ENCODE data around the gene DONSON.
A peak's percentile ranks its signal among the peaks of the same experiment; 100 is the strongest.

Gene DONSON

DNA sequence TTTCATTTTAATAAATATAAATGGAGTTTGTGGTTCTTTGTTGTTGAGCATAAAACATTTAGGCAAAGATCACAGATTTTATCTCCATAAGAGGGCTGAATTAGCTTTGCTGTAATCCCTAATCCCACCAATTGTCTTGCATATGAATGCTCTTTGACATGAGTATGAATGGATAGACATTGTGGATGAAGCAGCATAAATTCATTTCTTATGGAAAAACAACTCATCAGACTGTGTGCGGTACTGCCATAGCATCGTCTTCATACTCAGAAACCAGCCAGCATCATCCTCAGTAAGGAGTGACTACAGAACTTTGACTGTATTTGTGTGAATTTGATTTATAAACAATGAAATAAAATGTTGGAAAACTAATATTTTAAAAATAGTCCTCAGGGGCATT lies 26.1 kb downstream of the DONSON start:
- no peak for DNase-seq (ENCODE audit: low read depth, low spot score)

DNA sequence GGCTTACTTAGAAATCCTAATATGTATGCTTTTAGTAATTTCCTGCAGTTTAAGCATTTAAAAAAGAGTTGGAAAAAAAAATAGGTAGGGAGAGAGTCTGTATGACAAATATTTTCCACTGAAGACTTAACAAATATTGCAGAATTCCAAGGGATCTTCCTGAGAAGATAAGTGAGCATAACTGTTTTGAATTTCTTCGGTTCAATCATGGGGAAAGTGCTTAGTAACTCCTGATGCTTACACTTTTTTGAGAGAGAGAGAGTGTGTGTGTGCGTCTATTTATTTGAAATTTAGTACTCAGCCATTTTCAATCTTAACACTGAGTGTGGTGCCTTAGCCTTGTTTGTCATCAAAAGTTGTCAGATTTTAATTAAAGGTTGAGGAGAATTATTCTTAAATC lies 27.1 kb downstream of the DONSON start:
- no peak for DNase-seq (ENCODE audit: low read depth, low spot score)

DNA sequence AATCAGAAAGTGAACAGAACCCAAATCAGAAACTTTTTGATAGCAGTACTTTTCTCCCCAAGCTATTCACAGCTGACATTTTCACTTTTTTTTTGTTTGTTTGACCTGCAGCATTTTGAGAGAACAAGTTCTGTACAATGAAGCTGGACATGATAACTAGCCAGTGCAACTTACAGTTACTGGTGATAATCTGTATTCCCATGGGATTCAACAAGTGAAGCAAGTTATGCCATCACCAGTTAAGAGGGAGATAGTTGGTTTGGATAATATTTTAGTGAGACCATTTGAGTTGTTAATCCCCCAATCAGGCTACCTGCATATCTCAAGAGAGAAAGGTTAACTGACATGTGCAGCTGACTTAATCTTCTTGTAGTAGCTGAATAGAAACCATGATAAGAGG lies 27.5 kb downstream of the DONSON start:
- no peak for DNase-seq (ENCODE audit: low read depth, low spot score)

DNA sequence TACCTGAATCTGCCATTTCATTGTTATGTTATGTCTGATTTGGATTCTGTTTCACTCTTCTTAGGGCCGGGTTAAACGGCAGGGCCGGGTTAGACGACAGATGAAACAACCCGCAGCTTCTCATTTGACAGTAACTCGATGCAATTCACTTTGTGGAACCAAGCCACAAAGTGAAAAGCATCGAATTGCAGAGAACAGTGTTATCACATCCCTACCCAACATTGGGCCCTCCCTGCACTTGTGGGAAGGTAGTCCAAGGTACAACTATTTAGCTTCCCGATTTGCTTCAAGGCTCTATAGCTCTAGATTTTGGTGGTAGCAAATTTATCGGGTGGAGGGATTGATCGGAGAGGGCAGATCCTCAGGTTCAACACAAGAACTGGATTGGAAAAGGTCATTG lies 28.7 kb downstream of the DONSON start:
- no peak for DNase-seq (ENCODE audit: low read depth, low spot score)

DNA sequence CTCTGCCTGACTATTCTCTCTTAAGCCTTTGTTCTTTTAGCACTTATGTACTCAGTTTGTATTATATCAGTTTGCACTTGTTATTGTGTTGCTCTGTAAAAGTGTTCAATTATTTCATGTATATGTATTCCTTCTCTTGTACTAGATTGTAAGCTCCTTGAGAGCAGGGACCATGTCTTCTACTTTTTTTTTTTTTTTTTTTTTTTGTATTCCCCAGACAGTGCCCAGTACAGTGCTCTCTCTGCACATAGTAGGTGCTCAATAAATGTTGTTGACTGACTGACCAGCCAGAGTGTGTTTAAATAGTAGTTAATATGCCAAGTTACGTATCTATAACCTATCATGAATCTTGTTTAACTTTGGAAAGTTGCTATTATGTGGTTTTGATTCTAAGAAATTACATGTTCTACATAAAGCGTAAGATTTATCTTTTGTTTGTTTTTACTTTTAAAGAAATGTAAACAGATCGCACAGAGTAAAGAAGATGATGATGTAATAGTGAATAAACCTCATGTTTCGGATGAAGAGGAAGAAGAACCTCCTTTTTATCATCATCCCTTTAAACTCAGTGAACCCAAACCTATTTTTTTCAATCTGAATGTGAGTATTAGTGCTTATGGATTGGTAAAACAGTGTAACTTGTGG lies 29.6 kb downstream of the DONSON start:
- DNase-seq (ENCODE audit: low read depth, low spot score): no peak

DNA sequence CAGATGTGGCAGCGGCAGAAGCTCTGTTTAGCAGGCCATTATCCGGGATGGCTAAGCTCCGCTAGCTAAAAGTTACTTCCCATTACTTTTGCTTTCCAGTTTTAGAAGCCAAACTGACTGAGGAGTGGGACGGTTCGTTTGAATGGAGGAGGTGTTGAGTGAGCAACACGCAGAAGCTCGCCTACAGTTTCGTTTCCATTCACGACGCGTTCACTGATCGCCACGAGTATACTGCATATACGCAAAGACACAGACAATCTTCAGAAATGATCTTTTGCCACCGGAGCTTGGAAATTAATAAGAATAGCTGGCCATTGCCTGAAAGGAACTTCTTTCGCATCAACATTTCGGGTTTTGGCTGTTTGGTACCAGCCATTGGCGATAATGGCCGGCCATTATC lies 31.0 kb downstream of the DONSON start:
- no peak for DNase-seq (ENCODE audit: low read depth, low spot score)

DNA sequence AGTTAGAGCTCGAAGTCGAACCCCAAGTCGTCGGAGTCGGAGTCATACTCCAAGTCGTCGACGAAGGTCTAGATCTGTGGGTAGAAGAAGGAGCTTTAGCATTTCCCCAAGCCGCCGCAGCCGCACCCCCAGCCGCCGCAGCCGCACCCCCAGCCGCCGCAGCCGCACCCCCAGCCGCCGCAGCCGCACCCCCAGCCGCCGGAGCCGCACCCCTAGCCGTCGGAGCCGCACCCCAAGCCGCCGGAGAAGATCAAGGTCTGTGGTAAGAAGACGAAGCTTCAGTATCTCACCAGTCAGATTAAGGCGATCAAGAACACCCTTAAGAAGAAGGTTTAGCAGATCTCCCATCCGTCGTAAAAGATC lies 33.5 kb downstream of the DONSON start:
- DNase-seq (ENCODE audit: low read depth, low spot score): no peak

DNA sequence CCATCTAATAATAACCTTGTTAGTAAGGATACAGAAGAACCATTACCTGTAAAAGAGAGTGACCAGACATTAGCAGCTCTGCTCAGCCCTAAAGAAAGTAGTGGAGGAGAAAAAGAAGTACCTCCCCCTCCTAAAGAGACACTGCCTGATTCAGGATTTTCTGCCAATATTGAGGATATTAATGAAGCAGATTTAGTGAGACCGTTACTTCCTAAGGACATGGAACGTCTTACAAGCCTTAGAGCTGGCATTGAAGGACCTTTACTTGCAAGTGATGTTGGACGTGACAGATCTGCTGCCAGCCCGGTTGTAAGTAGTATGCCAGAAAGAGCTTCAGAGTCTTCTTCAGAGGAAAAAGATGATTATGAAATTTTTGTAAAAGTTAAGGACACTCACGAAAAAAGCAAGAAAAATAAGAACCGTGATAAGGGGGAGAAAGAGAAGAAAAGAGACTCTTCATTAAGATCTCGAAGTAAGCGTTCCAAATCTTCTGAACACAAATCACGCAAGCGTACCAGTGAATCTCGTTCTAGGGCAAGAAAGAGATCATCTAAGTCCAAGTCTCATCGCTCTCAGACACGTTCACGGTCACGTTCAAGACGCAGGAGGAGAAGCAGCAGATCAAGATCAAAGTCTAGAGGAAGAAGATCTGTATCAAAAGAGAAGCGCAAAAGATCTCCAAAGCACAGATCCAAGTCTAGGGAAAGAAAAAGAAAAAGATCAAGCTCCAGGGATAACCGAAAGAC lies 34.1 kb downstream of the DONSON start:
- no peak for DNase-seq (ENCODE audit: low read depth, low spot score)

DNA sequence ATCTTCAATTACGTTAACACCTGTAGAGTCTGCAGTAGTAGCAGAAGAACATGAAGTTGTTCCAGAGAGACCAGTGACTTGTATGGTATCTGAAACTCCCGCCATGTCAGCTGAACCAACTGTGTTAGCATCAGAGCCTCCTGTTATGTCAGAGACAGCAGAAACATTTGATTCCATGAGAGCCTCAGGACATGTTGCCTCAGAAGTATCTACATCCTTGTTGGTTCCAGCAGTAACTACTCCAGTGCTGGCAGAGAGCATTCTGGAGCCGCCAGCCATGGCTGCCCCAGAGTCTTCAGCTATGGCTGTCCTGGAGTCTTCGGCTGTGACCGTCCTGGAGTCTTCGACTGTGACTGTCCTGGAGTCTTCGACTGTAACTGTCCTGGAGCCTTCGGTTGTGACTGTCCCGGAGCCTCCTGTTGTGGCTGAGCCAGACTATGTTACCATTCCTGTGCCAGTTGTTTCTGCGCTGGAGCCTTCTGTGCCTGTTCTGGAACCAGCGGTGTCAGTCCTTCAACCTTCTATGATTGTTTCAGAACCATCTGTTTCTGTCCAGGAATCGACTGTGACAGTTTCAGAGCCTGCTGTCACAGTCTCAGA lies 35.4 kb downstream of the DONSON start:
- DNase-seq (ENCODE audit: low read depth, low spot score): no peak

DNA sequence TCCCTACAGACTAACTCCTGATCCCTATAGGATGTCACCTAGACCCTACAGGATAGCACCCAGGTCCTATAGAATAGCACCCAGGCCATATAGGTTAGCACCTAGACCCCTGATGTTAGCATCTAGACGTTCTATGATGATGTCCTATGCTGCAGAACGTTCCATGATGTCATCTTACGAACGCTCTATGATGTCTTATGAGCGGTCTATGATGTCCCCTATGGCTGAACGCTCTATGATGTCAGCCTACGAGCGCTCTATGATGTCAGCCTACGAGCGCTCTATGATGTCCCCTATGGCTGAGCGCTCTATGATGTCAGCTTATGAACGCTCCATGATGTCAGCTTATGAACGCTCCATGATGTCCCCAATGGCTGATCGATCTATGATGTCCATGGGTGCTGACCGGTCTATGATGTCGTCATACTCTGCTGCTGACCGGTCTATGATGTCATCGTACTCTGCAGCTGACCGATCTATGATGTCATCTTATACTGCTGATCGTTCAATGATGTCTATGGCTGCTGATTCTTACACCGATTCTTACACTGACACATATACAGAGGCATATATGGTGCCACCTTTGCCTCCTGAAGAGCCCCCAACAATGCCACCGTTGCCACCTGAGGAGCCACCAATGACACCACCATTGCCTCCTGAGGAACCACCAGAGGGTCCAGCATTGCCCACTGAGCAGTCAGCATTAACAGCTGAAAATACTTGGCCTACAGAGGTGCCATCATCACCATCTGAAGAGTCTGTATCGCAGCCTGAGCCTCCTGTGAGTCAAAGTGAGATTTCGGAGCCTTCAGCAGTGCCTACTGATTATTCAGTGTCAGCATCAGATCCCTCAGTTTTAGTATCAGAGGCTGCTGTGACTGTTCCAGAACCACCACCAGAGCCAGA lies 36.1 kb downstream of the DONSON start:
- no peak for DNase-seq (ENCODE audit: low read depth, low spot score)

DNA sequence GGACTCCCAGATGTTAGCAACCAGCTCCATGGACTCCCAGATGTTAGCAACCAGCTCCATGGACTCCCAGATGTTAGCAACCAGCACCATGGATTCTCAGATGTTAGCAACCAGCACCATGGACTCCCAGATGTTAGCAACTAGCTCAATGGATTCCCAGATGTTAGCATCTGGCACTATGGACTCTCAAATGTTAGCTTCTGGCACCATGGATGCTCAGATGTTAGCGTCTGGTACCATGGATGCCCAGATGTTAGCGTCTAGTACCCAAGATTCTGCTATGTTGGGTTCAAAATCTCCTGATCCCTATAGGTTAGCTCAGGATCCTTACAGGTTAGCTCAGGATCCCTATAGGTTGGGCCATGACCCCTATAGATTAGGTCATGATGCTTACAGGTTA lies 36.8 kb downstream of the DONSON start:
- DNase-seq (ENCODE audit: low read depth, low spot score): no peak

DNA sequence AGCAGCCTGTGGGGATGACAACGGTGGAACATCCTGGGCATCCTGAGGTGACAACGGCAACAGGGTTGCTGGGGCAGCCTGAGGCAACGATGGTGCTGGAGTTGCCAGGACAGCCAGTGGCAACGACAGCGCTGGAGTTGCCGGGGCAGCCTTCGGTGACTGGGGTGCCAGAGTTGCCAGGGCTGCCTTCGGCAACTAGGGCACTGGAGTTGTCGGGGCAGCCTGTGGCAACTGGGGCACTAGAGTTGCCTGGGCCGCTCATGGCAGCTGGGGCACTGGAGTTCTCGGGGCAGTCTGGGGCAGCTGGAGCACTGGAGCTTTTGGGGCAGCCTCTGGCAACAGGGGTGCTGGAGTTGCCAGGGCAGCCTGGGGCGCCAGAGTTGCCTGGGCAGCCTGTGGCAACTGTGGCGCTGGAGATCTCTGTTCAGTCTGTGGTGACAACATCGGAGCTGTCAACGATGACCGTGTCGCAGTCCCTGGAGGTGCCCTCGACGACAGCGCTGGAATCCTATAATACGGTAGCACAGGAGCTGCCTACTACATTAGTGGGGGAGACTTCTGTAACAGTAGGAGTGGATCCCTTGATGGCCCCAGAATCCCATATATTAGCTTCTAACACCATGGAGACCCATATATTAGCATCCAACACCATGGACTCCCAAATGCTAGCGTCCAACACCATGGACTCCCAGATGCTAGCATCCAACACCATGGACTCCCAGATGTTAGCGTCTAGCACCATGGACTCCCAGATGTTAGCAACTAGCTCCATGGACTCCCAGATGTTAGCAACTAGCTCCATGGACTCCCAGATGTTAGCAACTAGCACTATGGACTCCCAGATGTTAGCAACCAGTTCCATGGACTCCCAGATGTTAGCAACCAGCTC lies 37.5 kb downstream of the DONSON start:
- no peak for DNase-seq (ENCODE audit: low read depth, low spot score)

DNA sequence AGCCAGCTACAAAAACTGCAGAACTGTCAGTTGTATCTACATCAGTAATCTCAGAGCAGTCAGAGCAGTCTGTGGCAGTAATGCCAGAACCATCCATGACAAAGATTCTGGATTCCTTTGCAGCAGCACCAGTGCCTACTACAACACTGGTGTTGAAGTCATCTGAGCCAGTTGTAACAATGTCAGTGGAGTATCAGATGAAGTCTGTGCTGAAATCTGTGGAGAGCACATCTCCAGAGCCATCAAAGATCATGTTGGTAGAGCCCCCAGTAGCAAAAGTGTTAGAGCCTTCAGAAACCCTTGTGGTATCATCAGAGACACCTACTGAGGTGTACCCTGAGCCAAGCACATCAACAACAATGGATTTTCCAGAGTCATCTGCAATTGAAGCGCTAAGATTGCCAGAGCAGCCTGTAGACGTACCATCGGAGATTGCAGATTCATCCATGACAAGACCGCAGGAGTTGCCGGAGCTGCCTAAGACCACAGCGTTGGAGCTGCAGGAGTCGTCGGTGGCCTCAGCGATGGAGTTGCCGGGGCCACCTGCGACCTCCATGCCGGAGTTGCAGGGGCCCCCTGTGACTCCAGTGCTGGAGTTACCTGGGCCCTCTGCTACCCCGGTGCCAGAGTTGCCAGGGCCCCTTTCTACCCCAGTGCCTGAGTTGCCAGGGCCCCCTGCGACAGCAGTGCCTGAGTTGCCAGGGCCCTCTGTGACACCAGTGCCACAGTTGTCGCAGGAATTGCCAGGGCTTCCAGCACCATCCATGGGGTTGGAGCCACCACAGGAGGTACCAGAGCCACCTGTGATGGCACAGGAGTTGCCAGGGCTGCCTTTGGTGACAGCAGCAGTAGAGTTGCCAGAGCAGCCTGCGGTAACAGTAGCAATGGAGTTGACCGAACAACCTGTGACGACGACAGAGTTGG lies 38.4 kb downstream of the DONSON start:
- DNase-seq (ENCODE audit: low read depth, low spot score): no peak

DNA sequence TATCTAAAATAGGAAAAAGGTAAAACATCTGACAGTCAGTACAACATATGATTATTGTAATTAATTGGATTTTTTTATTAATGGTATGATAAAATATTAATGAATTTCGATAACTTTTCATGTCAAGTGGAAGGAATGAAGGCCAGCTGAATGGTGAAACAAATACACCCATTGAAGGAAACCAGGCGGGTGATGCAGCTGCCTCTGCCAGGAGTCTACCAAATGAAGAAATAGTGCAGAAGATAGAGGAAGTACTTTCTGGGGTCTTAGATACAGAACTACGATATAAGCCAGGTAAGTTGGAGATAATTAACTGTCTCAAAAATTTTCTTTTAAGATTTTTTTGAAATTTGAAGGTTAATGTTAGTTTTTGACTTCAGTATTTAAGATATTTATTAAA lies 42.4 kb downstream of the DONSON start:
- no peak for DNase-seq (ENCODE audit: low read depth, low spot score)

DNA sequence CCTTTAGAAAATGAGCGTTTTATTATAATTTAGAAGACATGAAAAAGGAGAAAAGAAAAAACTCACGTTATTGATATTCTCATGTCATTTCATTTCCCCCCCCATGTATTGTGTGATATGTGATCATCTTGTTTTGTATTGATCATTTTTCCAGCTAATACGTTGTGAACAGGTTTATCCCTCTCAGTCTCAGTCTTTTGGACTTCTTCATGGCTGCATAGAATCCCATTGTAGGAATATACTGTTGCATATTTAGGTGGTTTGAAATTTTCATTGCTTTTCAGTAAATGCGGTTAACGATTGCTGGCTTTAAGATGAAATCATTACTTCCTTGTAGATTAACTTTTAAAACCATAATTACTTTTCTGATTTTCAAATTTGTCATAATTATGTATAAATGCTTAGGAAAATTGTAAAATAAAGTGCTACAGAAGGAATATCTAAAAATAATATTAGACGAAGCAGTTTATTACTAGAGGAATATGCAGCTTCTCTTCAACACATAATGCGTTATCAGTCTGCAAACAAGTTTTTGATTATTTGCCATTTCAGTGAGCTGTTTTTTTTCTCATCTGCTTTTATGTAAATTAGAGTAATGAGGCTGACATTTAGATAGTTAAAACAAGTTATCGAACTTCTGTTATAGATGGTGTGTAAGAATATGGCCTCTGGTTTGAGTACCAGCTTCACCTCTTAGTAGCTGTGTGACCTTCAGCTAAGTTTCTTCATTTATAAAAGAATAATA lies 43.9 kb downstream of the DONSON start:
- no peak for DNase-seq (ENCODE audit: low read depth, low spot score)

DNA sequence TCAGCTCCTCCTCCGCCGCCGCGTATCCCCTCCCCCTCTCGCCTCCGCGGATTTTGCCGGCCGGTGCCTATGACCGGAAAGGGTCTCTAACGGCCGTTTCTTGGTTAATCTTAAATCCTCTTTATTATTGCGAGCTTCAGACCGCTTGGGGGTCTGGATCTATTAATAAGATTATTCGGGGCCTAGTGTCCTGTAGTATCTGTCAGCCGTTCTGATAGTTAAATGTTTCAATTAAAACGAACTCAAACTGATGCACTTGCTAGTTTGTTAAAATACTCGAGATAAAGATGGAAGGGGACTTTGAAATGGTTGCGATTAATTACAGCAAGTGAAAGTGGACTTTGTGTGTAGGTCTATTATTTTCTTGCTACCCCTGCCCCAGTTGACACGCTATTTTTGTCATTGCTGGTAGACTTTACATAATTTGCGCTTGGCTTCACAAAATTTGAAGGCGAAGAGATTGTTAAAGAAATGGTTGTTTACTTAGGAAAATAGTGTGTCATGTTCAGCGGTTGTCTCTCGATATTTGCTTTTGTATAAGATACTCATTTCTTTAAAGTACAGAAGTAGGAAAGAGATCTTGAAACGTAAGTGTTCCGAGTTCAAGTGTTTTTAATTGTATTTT lies 44.9 kb downstream of the DONSON start:
- DNase-seq (ENCODE audit: low read depth, low spot score): no peak

DNA sequence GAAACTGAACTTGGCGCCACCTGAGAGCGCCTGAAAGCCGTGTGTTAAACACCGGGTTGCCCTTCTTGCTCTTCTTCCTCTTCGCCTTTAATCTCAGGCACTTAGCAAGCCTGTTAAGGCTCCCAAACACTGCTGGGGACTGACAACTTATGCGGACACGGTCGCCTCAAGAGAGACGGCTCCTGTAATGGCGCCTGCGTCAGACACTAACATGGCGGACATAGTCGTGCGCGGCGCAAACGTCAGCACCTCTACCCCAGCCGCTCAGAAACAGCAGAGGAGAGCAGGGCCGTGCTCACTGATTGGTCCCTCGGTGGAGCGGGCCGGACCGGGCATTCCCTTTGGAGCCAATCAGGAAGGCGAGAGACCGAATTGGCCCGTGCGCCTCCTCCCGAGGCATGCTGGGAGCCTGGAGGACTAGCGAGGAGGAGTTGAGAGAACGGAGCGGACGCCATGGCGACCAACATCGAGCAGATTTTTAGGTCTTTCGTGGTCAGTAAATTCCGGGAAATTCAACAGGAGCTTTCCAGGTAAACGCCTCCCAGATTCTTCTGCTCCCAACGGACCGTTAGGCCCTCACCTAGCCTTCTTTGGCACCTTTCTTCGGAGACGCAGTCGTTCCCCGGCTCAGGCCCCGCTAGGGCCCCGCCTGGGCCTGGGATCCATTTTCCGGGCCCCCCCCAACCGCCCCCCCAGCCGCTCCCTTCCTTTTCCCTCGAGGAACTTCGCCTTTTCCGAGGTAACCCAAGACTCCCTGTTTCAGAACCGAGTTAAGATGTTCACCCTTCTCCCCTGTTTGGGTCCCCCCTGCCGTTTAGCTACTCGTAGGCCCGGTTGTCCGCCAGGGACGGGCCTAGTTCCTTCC lies 45.6 kb downstream of the DONSON start, which contains the start of gene SON:
TSS of gene SON (plus strand) at position 399 of the 865 bp plus-strand sequence. CDS start at position 454, 55 bp downstream.
- peak; percentile 99 for DNase-seq (ENCODE audit: low read depth, low spot score)
